Stimulated activated CD8-positive, alpha-beta memory T cell treated with anti-CD3 and anti-CD28 coated beads, Interleukin-2, amount 100 ng/mL, for 48 hours (primary cell): ENCODE measurements around the gene ATP10A.
A peak's percentile ranks its signal among the peaks of the same experiment; 100 is the strongest.
"Not testable (repeated sequence)": the region's sequence is repeated elsewhere in the genome, so short reads cannot be mapped to it uniquely, and the experiment has no call there.

Experiments
- DNase-seq, 2 donors: peaks; one replicate each; pipeline ENCODE4 v3.0.0-alpha.2; 2020; ENCODE audit warnings: low read depth in 2 of 2

ATP10A gene

GRCh38 chr15:25856059-25856458 lies 7.1 kb downstream of the ATP10A start:
- DNase-seq, result not testable (repeated sequence)

- no peak for DNase-seq
Measured at GRCh38 chr15:25852661-25853524, 10.2 kb downstream of the ATP10A start.

GRCh38 chr15:25852027-25852426 lies 11.1 kb downstream of the ATP10A start:
- DNase-seq, result no peak

GRCh38 chr15:25850154-25851111 lies 12.7 kb downstream of the ATP10A start:
- peak; percentile 63 to 65 for DNase-seq

GRCh38 chr15:25849157-25849921 lies 13.8 kb downstream of the ATP10A start:
- DNase-seq, result no peak

- no peak for DNase-seq
Measured at GRCh38 chr15:25848784-25849156, 14.4 kb downstream of the ATP10A start.

GRCh38 chr15:25848325-25848724 lies 14.8 kb downstream of the ATP10A start:
- DNase-seq, result no peak

- no peak for DNase-seq
Measured at GRCh38 chr15:25847051-25847450, 16.1 kb downstream of the ATP10A start.

- DNase-seq, result peak in 1 of 2 donors; percentile 41
Measured at GRCh38 chr15:25846377-25846776, 16.8 kb downstream of the ATP10A start.

GRCh38 chr15:25844981-25845680 lies 18.0 kb downstream of the ATP10A start:
- no peak for DNase-seq

- DNase-seq, result no peak
Measured at GRCh38 chr15:25844542-25844941, 18.6 kb downstream of the ATP10A start.

- no peak for DNase-seq
Measured at GRCh38 chr15:25844076-25844475, 19.1 kb downstream of the ATP10A start.

- no peak for DNase-seq
Measured at GRCh38 chr15:25839638-25840156, 23.4 kb downstream of the ATP10A start.

GRCh38 chr15:25838871-25839195 lies 24.3 kb downstream of the ATP10A start:
- DNase-seq, result no peak

- DNase-seq, result no peak
Measured at GRCh38 chr15:25838191-25838870, 24.8 kb downstream of the ATP10A start.

GRCh38 chr15:25832158-25832557 lies 31.0 kb downstream of the ATP10A start:
- no peak for DNase-seq

- no peak for DNase-seq
Measured at GRCh38 chr15:25830844-25831451, 32.2 kb downstream of the ATP10A start.

GRCh38 chr15:25829073-25829472 lies 34.1 kb downstream of the ATP10A start:
- DNase-seq, result no peak

- DNase-seq, result no peak
Measured at GRCh38 chr15:25825207-25825606, 37.9 kb downstream of the ATP10A start.

GRCh38 chr15:25824618-25825017 lies 38.5 kb downstream of the ATP10A start:
- no peak for DNase-seq
